ENCODE measurements around the gene IFITM2. TPM values are rescaled to one million over a fixed set of nuclear protein-coding genes. Genes with fewer than 3 reads are reported as not detected.
"Not testable (repeated sequence)": the region's sequence is repeated elsewhere in the genome, so short reads cannot be mapped to it uniquely, and the experiment has no call there.

The IFITM2 gene
- polyA plus RNA-seq, 1 donor from 2014 or later = 1,305 TPM

DNA sequence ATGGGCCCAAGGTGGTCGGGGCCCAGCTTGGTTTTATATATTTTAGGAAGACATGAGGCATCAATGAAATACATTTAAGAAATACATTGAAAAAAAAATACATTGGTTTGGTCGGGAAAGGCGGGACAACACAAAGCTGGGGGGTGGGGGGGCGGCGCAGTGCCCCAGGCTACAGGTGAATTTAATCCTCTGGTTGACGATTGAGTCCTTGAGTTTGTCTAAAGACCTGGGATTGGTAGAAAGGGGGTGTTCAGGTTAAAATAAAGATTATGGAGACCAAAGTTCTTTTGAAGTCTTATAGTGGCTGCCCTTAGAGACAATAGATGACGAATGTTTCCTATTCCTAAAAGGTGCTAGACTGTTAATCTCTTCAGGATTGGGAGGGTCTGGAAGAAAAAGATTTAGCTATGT lies 9.3 kb downstream of the IFITM2 start:
- Mint-ChIP-seq H3K36me3 (no peaks in the 10 kb centered on the region), H3K4me1 (peaks cover 24 to 36% (median 25%) of the 10 kb centered on the region in 3 donors), H3K4me3 (peak overlapping the region; percentile 66 to 91 (median 69)), H3K27ac (peak overlapping the region; percentile 87 to 93 (median 87)), H3K9me3 (no peaks in the 10 kb centered on the region), H3K27me3 (peaks cover 4% of the 10 kb centered on the region)

DNA sequence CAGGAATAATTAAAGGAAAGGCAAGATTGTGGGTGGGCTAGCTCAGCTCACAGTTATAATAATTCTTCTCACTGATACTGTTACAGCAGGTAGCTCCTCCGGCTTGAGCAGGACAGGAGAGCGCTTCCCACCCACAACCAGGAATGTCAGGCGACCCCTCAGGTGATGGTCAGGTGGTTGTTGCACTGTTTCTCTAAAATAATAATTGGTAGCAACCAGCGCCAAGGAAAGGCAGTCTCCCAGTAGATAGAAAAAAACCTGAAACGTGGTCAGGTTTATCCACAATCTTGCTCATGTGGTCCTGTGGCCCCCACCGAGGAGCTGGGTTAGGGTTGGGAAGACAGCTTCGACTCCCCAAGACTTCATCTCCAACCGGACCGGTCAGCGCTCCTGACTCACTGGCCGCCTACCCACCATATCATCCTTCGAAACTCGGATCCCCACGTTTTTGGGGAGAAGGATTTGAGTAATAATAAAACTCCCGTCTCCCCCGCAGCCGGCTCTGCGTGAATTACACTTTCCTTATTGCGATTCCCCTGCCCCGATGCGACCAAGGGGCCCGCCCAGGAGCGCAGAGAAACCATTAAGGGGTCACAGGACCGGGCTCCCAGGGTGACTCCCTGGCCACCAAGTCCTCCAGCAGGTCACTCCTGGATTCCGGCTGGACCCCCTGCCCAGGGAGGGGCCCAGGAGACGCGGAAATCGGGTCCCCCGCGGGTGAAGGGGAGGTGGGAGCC lies 10.2 kb downstream of the IFITM2 start:
- H3K27ac Mint-ChIP-seq = peak overlapping the region in 2 of 3 donors; percentile 87
- H3K36me3 Mint-ChIP-seq, H3K9me3 Mint-ChIP-seq, H3K27me3 Mint-ChIP-seq: not testable (repeated sequence)
- H3K4me3 Mint-ChIP-seq = peak overlapping the region; percentile 66 to 91 (median 69)
- peaks cover 21 to 31% (median 22%) of the 10 kb centered on the region in 3 donors for H3K4me1 Mint-ChIP-seq

DNA sequence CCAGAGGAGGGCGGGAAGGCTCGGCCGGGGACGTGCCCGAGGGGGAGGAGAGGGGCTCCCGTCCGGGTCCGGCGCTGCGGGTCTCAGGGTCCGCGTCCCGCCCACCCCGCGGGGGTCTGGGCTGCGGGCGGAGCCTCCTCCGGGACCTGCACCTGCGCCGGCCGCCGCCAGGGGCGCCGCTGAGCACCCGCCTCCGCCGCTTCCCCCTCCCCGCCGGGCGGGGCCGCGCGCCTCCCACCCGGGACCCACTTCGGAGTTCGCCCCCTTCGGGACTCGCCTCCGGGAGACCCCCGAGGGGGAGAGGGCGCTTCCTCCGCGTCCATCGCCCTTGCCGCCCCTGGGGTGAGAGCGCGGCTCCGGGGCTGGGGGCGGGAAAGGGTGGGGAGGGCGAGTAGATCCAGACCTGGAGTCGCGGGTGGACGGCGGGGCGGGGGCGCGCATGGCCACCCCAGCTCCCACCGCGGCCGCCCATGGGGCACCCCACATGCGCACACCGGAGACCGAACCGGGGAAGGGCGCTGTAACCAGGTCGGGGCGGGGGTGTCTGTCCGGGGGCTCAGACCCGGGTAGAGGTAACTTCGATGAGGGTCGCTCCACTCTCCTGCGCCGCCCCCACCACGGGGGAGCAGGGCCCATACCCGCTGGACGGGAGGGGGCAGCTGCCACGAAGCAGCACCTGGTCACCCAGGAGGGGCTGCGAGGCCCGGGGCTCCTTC lies 10.9 kb downstream of the IFITM2 start:
- not testable (repeated sequence) for H3K36me3 Mint-ChIP-seq, H3K27ac Mint-ChIP-seq, H3K27me3 Mint-ChIP-seq, H3K9me3 Mint-ChIP-seq
- H3K4me3 Mint-ChIP-seq = peak overlapping the region in 1 of 4 donors; percentile 77
- H3K4me1 Mint-ChIP-seq = peaks cover 16 to 24% (median 18%) of the 10 kb centered on the region in 3 donors

DNA sequence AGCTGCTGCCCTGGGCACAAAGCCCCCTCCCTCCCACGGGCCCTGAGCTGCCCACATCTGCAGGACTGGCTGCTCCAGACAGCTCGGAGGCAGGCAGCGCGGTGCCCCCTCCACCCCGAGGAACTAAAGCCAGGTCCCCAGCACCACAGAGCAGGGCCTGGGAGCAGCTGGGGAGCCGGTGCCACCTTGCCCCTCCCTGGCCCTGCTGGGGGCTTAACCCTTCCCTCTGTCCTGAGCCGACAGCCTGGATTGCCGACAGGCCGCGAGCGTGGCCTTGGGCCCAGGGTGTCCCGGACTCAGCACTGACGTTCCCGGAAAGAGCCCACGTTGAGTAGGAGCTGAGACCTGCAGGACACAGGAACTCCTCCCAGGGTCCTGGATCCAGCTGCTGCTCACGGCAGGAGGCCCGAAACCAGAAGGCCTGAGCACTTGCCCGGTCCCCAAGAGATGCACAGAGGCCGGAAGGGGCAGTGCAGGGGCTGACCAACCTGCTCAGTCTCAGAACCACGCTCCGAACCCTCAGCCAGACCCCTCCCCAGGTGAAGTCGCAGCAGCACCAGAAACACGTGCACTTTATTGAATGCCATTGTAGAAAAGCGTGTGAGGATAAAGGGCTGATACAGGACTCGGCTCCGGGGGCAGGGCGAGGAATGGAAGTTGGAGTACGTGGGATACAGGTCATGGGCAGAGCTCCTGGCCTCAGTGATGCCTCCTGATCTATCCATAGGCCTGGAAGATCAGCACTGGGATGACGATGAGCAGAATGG lies 11.7 kb downstream of the IFITM2 start:
- Mint-ChIP-seq H3K4me3 (peak overlapping the region; percentile 65 to 83 (median 75)), H3K4me1 (peaks cover 11 to 19% (median 12%) of the 10 kb centered on the region in 3 donors), H3K27ac (peak overlapping the region in 1 of 3 donors; percentile 83)
- not testable (repeated sequence) for H3K9me3 Mint-ChIP-seq, H3K36me3 Mint-ChIP-seq, H3K27me3 Mint-ChIP-seq

DNA sequence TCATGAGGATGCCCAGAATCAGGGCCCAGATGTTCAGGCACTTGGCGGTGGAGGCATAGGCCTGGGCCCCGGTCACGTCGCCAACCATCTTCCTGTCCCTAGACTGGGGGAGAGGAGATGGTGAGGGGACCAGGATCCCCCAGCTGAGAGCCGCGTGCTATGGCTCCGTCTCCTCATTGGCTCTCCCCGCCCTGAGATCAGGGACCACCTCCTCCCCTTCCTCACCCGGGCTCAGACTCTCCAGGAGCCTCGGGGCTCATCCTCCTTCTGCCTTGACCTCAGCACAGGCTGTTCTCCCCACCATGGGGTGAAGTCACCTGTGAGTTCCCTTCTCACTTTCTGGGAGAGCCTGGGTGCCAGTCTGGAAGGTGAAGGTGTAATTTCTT lies 12.3 kb downstream of the IFITM2 start:
- peak overlapping the region; percentile 65 to 83 (median 75) for H3K4me3 Mint-ChIP-seq
- peaks cover 12 to 21% (median 15%) of the 10 kb centered on the region in 3 donors for H3K4me1 Mint-ChIP-seq
- H3K36me3 Mint-ChIP-seq, H3K27me3 Mint-ChIP-seq, H3K9me3 Mint-ChIP-seq: not testable (repeated sequence)
- H3K27ac Mint-ChIP-seq = peak overlapping the region in 1 of 3 donors; percentile 83

DNA sequence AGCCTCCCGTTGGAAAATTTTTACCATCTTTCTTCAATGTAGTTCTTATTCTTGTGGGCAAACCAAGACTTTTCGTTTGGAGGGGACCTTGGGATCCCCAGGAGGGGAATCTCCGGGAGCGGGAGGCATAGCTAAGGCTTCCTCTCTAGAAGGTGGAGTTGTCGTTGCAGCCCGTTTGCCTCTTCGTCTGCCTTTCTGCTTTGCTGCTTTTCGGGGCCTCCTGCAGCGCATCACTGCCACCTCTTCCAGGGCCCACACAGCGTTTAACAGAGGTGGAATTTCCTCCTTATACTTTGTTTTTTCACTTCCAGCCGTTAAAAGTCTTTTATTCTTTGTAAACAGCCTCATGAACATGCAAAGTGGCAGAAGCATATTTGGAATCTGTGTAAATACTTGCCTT lies 16.5 kb downstream of the IFITM2 start:
- H3K27ac Mint-ChIP-seq = peak overlapping the region in 1 of 3 donors; percentile 19
- no peaks in the 10 kb centered on the region for H3K36me3 Mint-ChIP-seq
- H3K9me3 Mint-ChIP-seq = no peaks in the 10 kb centered on the region
- peaks cover 4% of the 10 kb centered on the region for H3K27me3 Mint-ChIP-seq
- peaks cover 17 to 29% (median 26%) of the 10 kb centered on the region in 3 donors for H3K4me1 Mint-ChIP-seq
- no peak overlapping the region for H3K4me3 Mint-ChIP-seq

DNA sequence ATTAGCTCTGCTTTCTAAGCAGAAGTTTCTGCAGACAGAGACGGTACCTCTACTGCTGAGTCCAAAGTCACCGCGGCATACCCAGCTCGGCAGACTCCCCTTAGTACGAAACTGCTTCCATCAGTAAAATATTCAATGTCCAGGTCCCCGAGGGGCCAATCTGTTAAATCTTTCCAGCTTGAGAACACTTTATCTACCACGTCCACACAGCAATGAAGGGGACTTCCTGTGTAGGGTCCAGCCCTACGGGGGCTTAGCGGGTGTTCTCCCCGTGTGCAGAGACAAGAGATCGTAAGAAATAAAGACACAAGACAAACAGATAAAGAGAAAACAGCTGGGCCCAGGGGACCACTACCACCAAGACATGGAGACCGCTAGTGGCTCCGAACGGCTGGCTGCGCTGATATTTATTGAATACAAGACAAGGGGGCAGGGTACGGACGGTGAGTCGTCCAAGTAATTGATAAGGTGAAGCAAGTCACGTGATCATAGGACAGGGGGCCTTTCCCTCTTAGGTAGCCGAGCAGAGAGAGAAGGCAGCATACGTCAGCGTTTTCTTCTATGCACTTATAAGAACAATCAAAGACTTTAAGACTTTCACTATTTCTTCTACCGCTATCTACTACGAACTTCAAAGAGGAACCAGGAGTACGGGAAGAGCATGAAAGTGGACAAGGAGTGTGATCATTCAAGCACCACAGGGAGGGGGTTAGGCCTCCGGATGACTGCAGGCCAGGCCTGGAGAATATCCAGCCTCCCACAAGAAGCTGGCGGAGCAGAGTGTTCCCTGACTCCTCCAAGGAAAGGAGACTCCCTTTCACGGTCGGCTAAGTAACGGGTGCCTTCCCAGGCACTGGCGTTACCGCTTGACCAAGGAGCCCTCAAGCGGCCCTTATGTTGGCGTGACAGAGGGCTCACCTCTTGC lies 17.2 kb downstream of the IFITM2 start:
- H3K27me3 Mint-ChIP-seq, H3K9me3 Mint-ChIP-seq, H3K27ac Mint-ChIP-seq, H3K36me3 Mint-ChIP-seq: not testable (repeated sequence)
- H3K4me1 Mint-ChIP-seq = peaks cover 24 to 31% (median 30%) of the 10 kb centered on the region in 3 donors
- H3K4me3 Mint-ChIP-seq = peak overlapping the region in 1 of 4 donors; percentile 63

DNA sequence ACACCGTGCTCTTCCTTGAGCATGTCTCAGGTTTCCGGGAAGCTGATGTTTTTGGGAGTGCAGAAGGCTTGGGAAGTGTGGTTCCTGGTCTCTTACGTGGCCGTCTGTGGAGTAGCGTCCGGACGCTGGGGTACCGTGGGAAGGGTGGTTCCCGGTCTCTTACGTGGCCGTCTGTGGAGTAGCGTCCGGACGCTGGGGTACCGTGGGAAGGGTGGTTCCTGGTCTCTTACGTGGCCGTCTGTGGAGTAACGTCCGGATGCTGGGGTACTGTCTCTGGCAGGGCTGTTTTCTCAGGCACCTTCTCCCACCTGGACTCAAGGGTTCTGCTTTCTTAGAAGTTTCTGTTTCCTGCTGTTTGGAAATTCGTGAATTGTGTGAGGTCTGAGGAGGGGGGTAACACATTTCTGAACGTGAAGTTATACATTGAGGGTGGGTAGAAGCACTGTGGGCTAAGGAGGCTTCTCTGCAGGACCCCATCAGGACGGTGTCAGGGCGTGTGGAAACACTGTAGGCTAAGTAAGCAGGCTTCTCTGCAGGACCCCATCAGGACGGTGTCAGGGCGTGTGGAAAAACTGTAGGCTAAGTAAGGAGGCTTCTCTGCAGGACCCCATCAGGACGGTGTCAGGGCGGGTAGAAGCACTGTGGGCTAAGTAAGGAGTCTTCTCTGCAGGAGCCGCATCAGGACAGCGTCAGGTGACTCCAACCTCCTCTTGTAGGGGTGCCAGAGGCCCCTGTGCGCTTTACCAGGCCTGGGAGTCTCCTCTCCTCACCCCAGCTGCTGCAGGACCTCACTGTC lies 18.4 kb downstream of the IFITM2 start:
- Mint-ChIP-seq H3K4me3 (peak overlapping the region; percentile 17 to 88 (median 68)), H3K4me1 (peaks cover 26 to 32% (median 28%) of the 10 kb centered on the region in 3 donors), H3K27me3 (no peaks in the 10 kb centered on the region), H3K36me3 (no peaks in the 10 kb centered on the region), H3K27ac (peak overlapping the region; percentile 48 to 85 (median 60)), H3K9me3 (no peaks in the 10 kb centered on the region)

DNA sequence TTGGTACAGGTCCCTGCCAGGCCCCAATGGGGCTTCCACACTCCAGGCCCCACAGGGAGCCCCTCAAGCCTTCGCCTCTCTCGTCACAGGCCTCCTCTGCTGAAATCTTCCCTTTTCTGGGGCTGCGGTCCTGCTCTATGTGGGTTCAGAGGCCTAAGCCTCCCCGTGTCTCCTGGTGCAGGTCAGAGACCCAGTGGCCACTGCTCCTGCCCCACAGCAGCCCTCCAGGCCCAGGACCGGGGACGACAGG lies 18.9 kb downstream of the IFITM2 start:
- no peaks in the 10 kb centered on the region for H3K9me3 Mint-ChIP-seq
- H3K27me3 Mint-ChIP-seq = no peaks in the 10 kb centered on the region
- peaks cover 29 to 38% (median 30%) of the 10 kb centered on the region in 3 donors for H3K4me1 Mint-ChIP-seq
- peak overlapping the region; percentile 17 to 88 (median 68) for H3K4me3 Mint-ChIP-seq
- H3K27ac Mint-ChIP-seq = peak overlapping the region; percentile 72 to 91 (median 88)
- no peaks in the 10 kb centered on the region for H3K36me3 Mint-ChIP-seq

DNA sequence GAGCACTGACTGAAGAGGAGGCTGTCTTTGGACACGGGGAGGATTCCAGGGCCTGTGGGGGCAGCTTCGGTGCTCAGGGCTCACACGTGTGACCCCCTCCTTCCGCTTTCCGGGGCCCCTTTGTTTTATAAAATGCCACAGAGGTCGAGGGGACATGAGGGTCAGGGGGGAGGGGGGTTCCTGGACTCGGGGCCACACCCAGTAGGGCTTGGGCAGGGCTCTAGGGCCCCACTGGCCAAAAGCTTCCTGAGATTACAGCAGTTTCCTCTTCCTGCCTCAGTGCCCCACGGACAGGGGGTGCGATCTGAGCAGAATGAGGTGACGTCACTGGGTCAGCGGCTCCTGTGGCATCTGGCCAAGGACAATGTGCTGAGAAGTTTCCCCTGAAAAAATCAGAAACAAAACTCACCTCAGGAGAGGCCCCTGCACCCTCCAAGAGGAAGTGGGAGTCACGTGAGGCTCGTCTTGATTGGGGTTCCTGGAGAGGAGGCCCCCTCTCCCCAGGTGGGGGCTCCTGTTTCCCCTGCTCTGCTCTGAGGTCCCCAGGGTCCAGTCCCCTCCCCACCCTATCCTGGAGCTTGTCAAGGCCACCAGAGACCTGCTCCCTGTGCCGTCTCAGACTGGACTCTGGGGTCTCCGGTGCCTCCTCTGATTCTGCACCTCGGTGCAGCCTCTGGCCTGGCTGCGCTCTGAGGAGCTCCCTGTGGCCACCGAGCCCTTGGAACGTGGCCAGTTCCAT lies 19.4 kb downstream of the IFITM2 start:
- H3K36me3 Mint-ChIP-seq = no peaks in the 10 kb centered on the region
- H3K9me3 Mint-ChIP-seq = no peaks in the 10 kb centered on the region
- H3K4me1 Mint-ChIP-seq = peaks cover 29 to 39% (median 30%) of the 10 kb centered on the region in 3 donors
- peak overlapping the region; percentile 48 to 88 (median 79) for H3K4me3 Mint-ChIP-seq
- H3K27me3 Mint-ChIP-seq = no peaks in the 10 kb centered on the region
- peak overlapping the region; percentile 72 to 91 (median 88) for H3K27ac Mint-ChIP-seq

DNA sequence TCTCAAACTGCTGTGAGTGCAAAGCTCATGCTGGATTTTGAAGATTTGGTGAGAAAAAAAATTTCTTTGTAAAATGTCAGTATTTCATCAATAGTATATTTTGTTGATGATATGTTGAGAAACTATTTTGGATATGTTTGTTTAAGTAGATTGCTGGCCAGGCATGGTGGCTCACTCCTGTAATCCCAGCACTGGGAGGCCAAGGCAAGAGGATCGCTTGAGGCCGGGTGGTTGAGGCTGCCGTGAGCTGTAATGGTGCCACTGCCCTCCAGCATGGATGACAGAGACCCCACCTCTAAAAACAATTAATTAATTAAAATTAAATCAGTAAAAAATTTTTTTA lies 19.9 kb downstream of the IFITM2 start:
- Mint-ChIP-seq H3K9me3 (no peaks in the 10 kb centered on the region), H3K4me3 (peak overlapping the region in 3 of 4 donors; percentile 71 to 87 (median 84)), H3K27me3 (no peaks in the 10 kb centered on the region), H3K4me1 (peaks cover 29 to 40% (median 30%) of the 10 kb centered on the region in 3 donors), H3K36me3 (no peaks in the 10 kb centered on the region), H3K27ac (peak overlapping the region; percentile 72 to 91 (median 88))

DNA sequence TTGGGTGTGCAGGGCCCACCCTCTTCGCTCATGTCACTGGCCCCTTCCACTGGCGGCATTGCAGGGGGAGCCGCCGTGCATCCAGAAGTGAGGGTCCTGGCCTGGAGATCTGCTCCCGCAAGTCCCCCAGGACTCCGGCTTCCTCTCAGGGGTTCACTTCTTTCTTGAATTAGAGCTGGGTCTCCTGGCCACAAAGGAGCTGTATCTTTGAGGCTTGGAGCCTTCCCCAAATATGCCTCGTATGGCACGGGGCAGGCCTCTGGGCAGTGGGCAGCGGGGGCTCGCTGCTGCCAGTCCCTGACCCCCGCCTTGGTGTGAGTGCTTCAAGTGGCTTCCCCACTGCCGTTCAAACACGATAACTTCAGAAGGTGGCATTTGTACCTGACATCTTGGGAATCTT lies 20.4 kb downstream of the IFITM2 start:
- Mint-ChIP-seq H3K4me3 (peak overlapping the region in 2 of 4 donors; percentile 6 to 76), H3K36me3 (no peaks in the 10 kb centered on the region), H3K4me1 (peaks cover 29 to 40% (median 30%) of the 10 kb centered on the region in 3 donors), H3K27me3 (no peaks in the 10 kb centered on the region), H3K27ac (peak overlapping the region in 1 of 3 donors; percentile 72), H3K9me3 (no peaks in the 10 kb centered on the region)

DNA sequence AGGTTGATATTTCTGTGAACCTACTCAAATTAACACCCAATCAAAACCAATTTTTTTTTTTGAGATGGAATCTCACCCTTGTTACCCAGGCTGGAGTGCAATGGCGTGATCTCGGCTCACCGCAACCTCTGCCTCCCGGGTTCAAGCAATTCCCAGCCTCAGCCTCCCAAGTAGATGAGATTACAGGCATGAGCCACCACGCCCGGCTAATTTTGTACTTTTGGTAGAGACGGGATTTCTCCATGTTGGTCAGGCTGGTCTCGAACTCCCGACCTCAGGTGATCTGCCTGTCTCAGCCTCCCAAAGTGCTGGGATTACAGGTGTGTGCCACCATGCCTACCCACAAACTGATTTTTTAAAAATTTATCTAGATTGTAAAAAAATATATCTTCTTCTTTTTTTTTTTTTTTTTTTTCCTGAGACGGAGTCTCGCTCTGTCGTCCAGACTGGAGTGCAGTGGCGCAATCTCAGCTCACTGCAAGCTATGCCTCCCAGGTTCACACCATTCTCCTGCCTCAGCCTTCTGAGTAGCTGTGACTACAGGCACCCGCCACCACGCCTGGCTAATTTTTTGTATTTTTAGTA lies 21.0 kb downstream of the IFITM2 start:
- peaks cover 29 to 40% (median 30%) of the 10 kb centered on the region in 3 donors for H3K4me1 Mint-ChIP-seq
- H3K27ac Mint-ChIP-seq = peak overlapping the region in 1 of 3 donors; percentile 72
- H3K36me3 Mint-ChIP-seq, H3K27me3 Mint-ChIP-seq, H3K9me3 Mint-ChIP-seq: not testable (repeated sequence)
- peak overlapping the region in 3 of 4 donors; percentile 11 to 63 (median 32) for H3K4me3 Mint-ChIP-seq
